PFSK-1 (cell line): Measurements from ENCODE around the gene NOL4L.

Source experiments
- FOXP2 ChIP-seq: optimal IDR thresholded peaks from 2 replicates; pipeline ENCODE3; 2011; ENCODE audit warnings: borderline replicate concordance, control low read depth, inconsistent platforms; ENCODE audit not compliant: insufficient read depth; ENCODE audit errors: extremely low read length, extremely low read depth
- POLR2AphosphoS5 ChIP-seq: IDR thresholded peaks from 2 replicates; pipeline ENCODE4 v1.6.1; 2012; ENCODE audit warnings: low read depth, mild to moderate bottlenecking, control low read depth, low read length, moderate library complexity
- SIN3A ChIP-seq: IDR thresholded peaks from 2 replicates; pipeline ENCODE4 v1.6.1; 2012; ENCODE audit warnings: mild to moderate bottlenecking, low read length, moderate library complexity, borderline replicate concordance; ENCODE audit not compliant: insufficient read depth
- TAF1 ChIP-seq: IDR thresholded peaks from 2 replicates; pipeline ENCODE4 v1.6.1; 2012; ENCODE audit warnings: low read length, control low read depth, borderline replicate concordance; ENCODE audit not compliant: insufficient read depth
- TF ChIP-seq, protein P1 (sequence below), 2 experiments: IDR thresholded peaks; 2 replicates each; pipeline versions ENCODE4 v1.6.1 to v1.8.0; 2011 to 2012; ENCODE audit warnings: low read depth in 2 of 2, low read length in 2 of 2, control low read depth in 1 of 2, inconsistent platforms in 1 of 2, mild to moderate bottlenecking in 1 of 2, moderate library complexity in 1 of 2; ENCODE audit not compliant: insufficient read depth in 1 of 2

NOL4L gene

DNA sequence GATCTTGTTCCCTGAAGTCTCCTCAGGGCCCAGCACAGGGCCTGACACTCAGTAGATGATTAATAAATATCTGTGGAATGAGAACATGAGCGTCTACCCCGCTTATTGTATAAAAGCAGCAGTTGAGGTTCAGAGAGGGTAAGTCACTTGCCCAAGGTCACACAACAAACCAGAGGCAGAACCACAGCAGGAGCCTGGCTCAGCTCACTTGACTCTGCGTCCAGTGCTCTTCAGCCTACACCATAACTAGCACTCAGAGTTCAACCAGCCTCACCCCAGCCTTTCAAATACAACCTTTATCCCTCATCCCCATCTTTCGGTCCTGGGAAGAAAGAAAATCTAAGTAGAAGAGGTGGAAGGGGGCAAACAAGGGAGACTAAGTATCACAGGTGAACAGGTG is 24.9 kb upstream of the NOL4L start:
- TF ChIP-seq, protein P1, sequence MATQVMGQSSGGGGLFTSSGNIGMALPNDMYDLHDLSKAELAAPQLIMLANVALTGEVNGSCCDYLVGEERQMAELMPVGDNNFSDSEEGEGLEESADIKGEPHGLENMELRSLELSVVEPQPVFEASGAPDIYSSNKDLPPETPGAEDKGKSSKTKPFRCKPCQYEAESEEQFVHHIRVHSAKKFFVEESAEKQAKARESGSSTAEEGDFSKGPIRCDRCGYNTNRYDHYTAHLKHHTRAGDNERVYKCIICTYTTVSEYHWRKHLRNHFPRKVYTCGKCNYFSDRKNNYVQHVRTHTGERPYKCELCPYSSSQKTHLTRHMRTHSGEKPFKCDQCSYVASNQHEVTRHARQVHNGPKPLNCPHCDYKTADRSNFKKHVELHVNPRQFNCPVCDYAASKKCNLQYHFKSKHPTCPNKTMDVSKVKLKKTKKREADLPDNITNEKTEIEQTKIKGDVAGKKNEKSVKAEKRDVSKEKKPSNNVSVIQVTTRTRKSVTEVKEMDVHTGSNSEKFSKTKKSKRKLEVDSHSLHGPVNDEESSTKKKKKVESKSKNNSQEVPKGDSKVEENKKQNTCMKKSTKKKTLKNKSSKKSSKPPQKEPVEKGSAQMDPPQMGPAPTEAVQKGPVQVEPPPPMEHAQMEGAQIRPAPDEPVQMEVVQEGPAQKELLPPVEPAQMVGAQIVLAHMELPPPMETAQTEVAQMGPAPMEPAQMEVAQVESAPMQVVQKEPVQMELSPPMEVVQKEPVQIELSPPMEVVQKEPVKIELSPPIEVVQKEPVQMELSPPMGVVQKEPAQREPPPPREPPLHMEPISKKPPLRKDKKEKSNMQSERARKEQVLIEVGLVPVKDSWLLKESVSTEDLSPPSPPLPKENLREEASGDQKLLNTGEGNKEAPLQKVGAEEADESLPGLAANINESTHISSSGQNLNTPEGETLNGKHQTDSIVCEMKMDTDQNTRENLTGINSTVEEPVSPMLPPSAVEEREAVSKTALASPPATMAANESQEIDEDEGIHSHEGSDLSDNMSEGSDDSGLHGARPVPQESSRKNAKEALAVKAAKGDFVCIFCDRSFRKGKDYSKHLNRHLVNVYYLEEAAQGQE (IDR thresholded peaks at IDR 0.05; ENCODE audit: insufficient read depth in 1 of 2, low read depth in 2 of 2, low read length in 2 of 2): no peak
- no peak for TF ChIP-seq SIN3A
- no peak for TF ChIP-seq TAF1
- no peak for TF ChIP-seq FOXP2
- TF ChIP-seq POLR2AphosphoS5: no peak

DNA sequence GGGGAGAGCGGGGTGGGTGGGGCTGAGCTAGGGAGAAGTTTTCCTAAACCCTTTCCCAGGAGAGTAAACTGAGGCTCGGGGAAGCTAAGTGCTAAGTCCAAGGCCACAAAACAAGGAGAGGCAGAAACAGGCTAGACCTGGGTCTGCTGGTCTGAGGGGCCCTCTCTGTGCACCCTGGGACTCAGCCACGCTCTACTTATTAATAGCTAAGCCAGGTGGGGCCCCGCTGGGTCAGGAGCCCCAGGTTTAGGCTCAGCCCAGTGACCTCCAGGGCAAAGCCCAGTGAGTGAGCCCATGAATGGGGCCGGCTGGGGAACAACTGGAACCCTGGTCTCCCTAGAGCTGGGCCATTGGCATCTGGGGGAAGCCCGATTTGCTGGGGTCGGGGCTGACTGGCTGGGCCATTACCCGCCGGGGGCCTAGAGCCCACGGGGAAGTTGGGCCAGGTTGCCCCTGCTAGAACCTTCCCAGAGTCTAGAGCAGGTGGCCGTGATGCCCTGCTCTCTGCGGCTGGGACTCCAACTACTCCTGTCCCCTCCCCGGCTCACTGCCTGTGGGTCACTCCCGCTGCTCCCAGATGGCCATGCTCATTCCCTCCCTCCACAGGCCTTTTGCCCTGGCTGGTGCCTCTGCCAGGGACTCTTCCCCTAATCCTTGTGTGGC is 24.1 kb upstream of the NOL4L start:
- TF ChIP-seq SIN3A: no peak
- TF ChIP-seq TAF1: no peak
- TF ChIP-seq POLR2AphosphoS5: no peak
- TF ChIP-seq, protein P1 (IDR thresholded peaks at IDR 0.05; ENCODE audit: insufficient read depth in 1 of 2, low read depth in 2 of 2, low read length in 2 of 2): no peak
- TF ChIP-seq FOXP2: no peak

DNA sequence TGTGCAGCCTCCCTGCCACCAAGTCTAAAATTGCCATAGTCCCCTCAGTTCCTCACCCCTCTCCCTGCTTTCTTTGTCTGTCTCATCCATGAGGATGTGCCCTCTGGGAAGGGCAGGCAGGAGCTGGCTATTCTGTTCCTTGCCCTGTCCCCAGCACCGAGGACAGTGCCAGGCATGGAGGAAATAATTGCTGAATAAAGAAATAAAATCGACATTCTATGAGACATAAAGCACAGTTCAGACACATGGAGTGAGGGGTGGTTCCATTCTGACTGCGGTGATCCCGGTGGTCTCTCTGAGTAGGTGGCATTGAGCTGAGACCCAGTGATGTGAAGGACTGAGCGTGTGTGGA is 23.5 kb upstream of the NOL4L start:
- TF ChIP-seq TAF1: no peak
- no peak for TF ChIP-seq POLR2AphosphoS5
- no peak for TF ChIP-seq SIN3A
- TF ChIP-seq, protein P1 (IDR thresholded peaks at IDR 0.05; ENCODE audit: insufficient read depth in 1 of 2, low read depth in 2 of 2, low read length in 2 of 2): no peak
- no peak for TF ChIP-seq FOXP2

DNA sequence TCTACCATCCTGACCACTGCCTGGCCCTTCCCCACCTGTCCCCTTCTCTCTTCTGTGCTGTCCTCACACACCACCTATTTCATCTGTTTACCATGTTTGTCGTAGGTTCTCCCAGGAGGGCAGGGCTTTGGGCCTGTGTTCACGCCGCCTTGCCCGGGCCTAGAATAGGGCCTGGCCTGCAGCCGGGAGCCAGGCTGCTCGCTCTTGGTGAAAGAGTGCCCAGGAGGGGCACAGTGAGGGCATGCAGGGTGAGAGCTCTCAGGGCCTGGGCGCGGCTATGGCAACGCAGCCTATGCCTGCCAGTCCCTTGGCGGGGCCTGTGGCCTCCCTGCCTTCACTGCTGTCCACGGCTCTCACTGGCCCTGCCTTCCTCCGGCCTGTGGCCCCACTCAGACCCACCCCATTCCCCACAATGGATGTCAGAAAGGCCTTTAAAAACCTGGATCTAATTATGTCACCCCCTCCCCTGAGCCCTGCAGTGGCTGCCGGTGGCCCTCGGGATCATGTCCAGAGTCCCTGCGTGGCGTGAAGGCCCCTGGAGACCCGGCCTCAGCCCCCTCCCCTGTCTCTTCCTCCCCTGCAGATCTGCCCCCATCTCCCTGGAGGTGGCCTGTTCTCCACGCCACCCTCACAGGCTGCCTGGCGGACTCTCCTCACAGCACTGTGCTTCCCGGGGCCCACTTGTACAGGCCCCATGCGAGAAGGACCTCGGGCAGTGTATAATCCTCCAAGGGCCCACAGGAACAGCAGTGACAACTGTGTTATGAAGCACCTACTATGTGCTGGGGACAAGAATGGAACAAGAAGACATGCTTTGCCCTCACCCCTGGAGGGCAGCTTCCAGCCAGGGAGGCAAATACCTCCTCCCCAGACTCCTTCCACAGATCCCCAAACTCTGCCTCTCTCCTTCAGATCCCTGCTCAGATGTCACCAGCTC is 22.9 kb upstream of the NOL4L start:
- no peak for TF ChIP-seq POLR2AphosphoS5

DNA sequence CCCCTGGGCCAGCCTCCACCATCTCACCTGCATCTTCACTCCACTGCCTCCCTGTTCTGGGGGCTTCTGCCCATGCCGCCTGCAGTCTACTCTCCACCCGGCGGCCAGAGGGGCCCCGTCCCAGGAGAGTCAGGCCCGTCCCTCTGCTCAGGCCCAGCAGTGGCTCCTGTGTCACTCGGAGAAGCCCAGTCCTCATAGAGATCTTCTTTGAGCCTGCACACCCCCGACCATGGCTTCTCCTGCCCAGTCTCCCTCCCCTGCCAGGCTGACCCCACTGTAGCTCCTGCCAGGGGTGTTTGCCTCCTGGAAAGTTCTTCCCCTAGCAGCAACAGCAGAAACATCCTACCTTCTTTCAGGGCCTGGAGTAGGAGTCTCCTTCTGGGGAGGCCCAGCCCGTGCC is 22.2 kb upstream of the NOL4L start:
- no peak for TF ChIP-seq TAF1
- no peak for TF ChIP-seq FOXP2
- TF ChIP-seq, protein P1 (IDR thresholded peaks at IDR 0.05; ENCODE audit: insufficient read depth in 1 of 2, low read depth in 2 of 2, low read length in 2 of 2): no peak
- no peak for TF ChIP-seq SIN3A
- no peak for TF ChIP-seq POLR2AphosphoS5
